A549 (cell line): ENCODE data around the gene ATP11A.

Experiments used
- CTCF ChIP-seq: fragments of >200 bp; sonication (Bioruptor Twin); formaldehyde crosslinking; IDR thresholded peaks from 3 replicates; pipeline ENCODE4 v1.5.1; 2016
- GATA3 ChIP-seq: IDR thresholded peaks from 2 replicates; pipeline ENCODE4 v1.6.1; 2012; ENCODE audit warnings: borderline replicate concordance
- POLR2A ChIP-seq: IDR thresholded peaks from 2 replicates; pipeline ENCODE4 v1.6.1; 2012; ENCODE audit warnings: mild to moderate bottlenecking, low read length
- ZFP36 ChIP-seq: fragments of 450-650 bp; IDR thresholded peaks from 2 replicates; pipeline ENCODE4 v1.6.1; 2014; ENCODE audit warnings: borderline replicate concordance; ENCODE audit not compliant: partially characterized antibody

- TF ChIP-seq ZFP36 (no peak), CTCF (no peak), GATA3 (no peak), POLR2A (no peak)
Observed at GRCh38 chr13:112887151-112887550, 197.3 kb downstream of the ATP11A start.
